ENCODE results near the gene UBAC2.

DNA sequence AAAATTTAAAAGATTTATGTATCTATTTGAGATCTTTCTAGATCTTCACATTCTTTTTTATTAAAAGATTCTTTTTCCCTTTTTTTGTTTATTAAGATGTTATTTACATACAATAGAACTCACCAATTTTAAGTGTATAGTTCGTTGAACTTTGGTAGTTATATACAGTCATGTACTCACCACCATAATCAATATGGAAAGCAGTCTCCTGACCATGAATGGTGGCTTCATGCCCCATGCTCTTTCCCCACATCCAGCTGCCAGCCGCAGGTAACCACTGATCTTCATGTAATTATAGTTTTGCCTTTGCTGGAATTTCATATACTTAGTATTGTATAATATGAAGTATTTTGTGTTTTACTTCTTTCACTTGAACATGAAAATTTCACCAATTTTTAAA, 127.1 kb downstream of the UBAC2 start:
- no peak for TF ChIP-seq POLR2A (IDR thresholded peaks at IDR 0.05; ENCODE audit: control extremely low read depth in 1 of 2, low read depth in 2 of 2, low read length in 2 of 2)
- no peak for TF ChIP-seq JUN (IDR thresholded peaks at IDR 0.05; ENCODE audit: low read depth, low read length)
- TF ChIP-seq YY1 (IDR thresholded peaks at IDR 0.05; ENCODE audit: low read depth, low read length): no peak
- TF ChIP-seq, protein P1, sequence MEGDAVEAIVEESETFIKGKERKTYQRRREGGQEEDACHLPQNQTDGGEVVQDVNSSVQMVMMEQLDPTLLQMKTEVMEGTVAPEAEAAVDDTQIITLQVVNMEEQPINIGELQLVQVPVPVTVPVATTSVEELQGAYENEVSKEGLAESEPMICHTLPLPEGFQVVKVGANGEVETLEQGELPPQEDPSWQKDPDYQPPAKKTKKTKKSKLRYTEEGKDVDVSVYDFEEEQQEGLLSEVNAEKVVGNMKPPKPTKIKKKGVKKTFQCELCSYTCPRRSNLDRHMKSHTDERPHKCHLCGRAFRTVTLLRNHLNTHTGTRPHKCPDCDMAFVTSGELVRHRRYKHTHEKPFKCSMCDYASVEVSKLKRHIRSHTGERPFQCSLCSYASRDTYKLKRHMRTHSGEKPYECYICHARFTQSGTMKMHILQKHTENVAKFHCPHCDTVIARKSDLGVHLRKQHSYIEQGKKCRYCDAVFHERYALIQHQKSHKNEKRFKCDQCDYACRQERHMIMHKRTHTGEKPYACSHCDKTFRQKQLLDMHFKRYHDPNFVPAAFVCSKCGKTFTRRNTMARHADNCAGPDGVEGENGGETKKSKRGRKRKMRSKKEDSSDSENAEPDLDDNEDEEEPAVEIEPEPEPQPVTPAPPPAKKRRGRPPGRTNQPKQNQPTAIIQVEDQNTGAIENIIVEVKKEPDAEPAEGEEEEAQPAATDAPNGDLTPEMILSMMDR (IDR thresholded peaks at IDR 0.05; ENCODE audit: control extremely low read depth in 1 of 3, insufficient read depth in 1 of 3, low read depth in 1 of 3, low read length in 3 of 3): no peak
- no peak for TF ChIP-seq MAFK (IDR thresholded peaks at IDR 0.05; ENCODE audit: low read depth, low read length)
